22Rv1 (cell line): ENCODE measurements around the gene OLAH.

Source experiments
- ZFX ChIP-seq: fragments of 450-650 bp; IDR thresholded peaks from 2 replicates; pipeline ENCODE4 v1.6.1; 2017; ENCODE audit warnings: antibody characterized with exemption, borderline replicate concordance
- TF ChIP-seq, protein P1 (sequence below): fragments of 450-650 bp; IDR thresholded peaks from 2 replicates; pipeline ENCODE4 v1.5.1; 2017; ENCODE audit warnings: mild to moderate bottlenecking

DNA sequence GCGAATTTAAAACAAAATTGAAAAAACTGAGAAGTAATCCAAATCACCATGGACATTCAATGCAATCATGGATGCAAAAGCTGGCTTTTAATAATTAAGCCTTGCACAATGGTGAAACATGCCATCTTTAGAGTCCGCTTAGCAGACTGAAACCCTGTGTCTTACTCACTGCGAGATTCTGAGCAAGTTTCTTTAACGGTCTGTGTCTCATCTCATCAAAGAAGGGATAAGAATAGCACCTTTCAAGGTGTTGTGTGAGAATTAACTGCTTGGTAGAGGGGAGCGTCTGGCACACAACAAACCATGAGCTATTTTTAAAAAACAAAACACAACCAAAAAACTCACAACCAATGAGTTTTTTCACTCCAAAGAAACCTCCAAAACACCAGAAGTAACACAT, 23.4 kb downstream of the OLAH start:
- TF ChIP-seq, protein P1, sequence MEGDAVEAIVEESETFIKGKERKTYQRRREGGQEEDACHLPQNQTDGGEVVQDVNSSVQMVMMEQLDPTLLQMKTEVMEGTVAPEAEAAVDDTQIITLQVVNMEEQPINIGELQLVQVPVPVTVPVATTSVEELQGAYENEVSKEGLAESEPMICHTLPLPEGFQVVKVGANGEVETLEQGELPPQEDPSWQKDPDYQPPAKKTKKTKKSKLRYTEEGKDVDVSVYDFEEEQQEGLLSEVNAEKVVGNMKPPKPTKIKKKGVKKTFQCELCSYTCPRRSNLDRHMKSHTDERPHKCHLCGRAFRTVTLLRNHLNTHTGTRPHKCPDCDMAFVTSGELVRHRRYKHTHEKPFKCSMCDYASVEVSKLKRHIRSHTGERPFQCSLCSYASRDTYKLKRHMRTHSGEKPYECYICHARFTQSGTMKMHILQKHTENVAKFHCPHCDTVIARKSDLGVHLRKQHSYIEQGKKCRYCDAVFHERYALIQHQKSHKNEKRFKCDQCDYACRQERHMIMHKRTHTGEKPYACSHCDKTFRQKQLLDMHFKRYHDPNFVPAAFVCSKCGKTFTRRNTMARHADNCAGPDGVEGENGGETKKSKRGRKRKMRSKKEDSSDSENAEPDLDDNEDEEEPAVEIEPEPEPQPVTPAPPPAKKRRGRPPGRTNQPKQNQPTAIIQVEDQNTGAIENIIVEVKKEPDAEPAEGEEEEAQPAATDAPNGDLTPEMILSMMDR: no peak
- TF ChIP-seq ZFX: no peak
